Pulmonary artery endothelial cell (primary cell): Measurements from ENCODE around the gene YTHDF1. TPM values are rescaled to one million over a fixed set of nuclear protein-coding genes. Genes with fewer than 3 reads are reported as not detected.

ENCODE experiments used
- DNase-seq: peaks from one replicate; pipeline ENCODE4 v3.0.0-alpha.2; 2011; ENCODE audit warnings: low read depth, low spot score
- total RNA-seq: library from RNA; depleted of rRNA; stranded (reverse); fragments of >200 nt; gene quantifications from 2 replicates; pipeline ENCODE4 v1.2.3, GENCODE V29; 2014

Gene YTHDF1
- total RNA-seq, 1 donor from 2014 or later = 25.5 TPM

DNA sequence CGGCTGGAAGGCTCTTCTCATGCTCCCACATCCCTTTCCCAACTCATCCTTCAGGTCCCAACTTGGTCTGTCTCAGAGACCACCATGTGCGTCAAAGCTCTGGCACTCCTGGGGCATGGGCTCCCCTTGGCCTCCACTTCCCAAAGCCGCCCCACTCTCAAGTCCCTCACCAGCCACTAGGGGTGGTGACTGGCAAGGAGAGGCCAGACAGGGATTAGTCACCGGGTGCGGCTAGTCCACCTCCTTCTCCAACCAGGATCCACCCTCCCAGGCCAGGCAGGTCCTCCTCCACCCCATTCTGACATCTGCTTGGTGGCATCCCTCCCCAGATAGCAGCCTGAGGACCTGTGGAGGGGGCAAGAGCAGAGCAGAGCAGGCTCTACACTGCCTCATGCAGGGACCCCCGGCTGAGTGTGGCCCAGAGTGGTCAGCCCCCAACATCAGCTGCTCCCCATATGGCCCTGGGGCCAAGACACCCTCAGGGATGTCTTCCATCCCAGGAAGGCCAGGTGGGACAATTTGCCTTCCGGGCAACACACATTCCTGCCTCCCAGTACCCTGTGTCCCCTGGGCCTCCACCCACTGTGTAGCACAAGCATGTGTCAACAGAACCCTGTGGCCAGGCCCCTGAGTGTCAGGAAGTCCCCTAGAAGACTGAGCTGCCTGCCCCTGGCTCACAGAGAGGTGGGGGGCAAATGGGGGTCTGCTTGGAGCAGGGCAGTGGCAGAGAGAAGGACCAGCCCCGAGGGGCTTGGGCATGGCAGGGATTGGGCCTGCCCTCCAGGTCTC lies 29.2 kb downstream of the YTHDF1 start:
- DNase-seq = no peak

DNA sequence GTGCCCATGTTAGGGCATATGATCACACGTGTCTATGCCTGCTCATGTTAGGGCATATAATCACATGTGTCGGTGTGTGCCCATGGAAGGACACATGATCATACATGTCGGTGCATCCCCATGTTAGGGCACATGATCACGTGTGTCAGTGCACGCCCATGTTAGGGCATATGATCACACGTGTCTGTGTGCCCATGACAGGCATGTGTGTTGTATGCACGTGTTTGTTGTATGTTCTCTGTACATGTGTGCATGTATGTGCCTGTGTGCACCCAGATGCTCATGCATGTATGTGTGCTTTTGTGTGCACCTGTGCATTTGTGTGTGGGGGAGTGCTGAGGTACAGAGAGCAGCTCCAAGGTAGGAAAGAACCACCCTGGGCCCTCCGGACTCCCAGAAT lies 29.8 kb downstream of the YTHDF1 start:
- no peak for DNase-seq

DNA sequence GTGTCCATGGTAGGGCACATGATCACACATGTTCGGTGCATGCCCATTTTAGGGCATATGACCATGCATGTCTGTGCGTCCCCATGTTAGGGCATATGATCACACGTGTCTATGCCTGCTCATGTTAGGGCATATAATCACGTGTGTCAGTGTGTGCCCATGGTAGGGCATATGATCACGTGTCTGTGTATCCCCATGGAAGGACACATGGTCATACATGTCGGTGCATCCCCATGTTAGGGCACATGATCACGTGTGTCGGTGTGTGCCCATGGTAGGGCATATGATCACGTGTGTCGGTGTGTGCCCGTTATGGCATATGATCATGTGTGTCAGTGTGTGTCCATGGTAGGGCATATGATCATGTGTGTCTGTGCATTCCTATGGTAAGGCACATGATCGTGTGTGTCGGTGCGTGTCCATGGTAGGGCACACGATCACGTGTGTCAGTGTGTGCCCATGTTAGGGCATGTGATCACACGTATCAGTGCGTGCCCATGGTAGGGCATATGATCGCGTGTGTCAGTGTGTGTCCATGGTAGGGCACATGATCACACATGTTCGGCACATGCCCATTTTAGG lies 30.6 kb downstream of the YTHDF1 start:
- DNase-seq = no peak

DNA sequence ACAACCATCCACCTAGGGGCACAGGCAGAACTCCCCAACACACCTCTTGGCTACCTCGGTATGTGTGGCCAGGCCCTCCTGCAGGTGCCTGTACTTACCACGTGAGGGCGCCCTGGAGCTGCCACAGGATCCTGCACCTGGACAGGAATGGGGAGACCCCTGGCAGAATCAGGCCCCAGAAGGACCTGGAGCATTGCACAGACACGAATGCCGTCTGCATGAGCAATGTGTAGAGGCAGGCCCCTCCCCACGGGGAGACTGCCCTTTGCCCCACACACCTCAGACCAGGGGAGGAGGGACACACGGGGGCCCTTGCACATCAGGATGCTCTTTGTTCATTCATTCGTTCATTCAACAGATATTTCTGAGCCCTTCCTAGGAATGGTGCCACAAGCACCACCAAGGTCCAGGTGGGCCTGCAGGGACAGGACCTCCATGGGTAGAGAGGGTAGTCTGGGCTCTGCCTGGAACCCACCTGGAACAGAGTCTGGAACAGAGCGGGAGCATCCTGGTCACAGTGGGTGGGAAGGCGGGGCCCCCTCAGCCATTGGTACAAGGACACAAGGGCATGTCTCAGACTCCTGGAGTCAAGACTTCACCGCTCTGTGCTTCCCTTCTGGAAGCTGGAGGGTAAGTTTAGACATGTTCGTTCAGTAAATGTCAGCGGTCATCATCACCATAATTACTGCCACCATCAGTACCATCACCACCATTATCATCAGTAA lies 32.3 kb downstream of the YTHDF1 start:
- no peak for DNase-seq

DNA sequence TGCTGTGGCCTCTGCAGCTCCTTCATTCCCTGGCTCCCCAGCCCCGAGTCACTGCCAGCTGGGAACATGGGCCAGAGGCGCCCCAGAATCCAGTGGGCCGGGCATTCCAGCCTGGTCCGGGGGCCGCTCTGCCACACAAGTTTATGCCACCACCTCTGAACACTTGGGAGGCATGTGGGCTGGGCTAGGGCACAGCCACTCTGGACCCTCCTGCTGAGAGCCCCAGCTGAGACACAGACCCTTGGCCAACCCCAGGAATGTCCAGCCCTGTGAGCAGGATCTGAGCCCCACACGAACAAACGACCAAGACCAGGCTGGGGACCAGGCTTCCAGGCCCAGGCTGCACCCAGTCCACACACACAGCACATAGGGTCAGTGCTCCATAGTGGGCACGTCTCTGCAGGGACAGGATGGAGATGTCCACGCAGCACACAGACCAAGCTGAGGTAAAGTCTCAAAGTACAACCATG lies 33.0 kb downstream of the YTHDF1 start:
- no peak for DNase-seq

GRCh38 chr20:63182425-63182824 lies 33.5 kb downstream of the YTHDF1 start:
- no peak for DNase-seq

DNA sequence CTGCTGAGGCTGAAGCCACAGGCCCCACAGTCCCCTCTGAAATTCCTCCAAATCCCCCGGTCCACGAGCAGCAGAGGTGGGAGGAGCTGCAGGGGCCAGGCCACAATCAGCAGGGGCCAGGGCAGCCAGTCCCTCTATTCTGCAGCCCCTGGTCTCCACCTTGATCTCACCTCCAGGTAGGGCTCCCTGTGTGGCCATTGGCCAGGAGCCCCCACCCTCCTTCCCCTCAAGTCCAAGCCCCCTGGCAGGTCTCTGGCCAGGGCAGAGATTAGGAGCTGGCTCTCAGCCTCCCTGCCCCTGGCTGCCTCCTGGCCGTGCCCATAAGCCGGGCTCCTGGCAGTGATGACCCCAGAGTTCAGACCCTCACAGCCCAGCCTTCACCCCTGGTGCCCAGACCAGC lies 34.7 kb downstream of the YTHDF1 start:
- DNase-seq = no peak

DNA sequence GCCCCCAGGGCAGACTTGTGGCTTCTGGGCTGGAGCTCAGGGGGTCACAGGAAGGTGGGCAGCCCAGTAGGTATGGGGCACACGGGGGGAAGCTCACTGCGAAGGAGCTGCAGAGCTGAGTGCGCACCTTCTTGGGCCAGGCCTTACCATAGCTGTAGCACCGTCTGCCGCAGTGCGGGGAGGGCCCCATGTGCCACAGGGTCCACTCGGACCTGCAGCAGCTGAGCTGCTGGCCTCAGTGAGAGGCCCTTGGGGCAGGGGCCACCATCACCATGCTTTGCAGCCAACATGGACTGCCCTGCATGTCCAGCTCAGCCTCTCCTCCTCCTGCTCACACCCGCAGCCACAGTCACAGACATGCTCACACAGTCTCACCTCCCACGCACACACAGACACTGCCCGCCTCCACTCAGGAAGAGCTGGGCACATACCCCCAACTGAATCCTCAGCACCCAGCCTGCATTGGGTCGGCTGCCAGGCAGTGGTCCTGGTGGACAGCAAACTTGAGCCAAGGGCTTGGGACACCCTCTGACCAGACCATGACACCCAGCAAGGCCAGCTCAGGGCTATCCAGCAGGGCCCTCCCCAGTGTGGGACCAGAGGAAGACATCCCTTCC lies 35.3 kb downstream of the YTHDF1 start:
- no peak for DNase-seq

GRCh38 chr20:63179687-63180568 lies 36.0 kb downstream of the YTHDF1 start:
- no peak for DNase-seq

DNA sequence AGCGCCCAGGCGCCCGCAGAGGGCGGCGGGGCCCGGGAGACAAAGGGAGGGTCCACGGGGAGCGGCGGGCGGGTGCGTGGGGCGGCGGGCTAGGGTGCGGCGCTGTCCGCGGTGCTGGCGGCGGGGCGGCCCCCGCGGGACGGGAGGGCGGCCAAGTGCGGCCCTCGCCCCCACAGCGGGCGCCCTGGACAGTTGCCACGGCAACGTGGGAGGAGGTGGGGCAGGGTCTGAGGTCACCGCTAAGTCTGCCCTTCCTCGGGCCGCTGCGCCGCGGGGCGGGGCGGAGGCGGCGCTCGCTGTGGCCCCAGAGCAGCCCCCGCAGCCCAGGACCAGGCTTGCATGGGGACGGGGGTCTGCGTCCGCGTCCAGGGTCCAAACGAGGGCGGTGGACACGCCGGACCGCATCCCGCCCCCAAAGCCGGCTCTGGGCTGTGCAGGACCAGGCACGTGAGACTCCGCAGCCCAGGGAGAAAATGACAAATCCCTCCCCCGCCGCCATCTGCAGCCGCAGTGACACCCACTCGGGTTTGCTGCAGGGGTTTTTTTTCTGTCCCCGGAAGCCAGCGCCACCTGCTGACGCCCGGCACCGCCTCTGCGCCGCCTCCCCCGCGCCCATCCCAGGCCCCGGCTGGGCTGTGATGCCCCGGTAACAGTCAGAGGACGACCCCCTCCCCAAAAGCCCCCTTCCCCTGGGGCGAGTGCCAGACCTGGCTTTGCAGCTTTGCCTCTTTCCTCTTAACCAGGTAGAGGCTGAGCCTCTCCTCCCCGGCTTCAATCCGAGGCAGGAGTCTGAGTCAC lies 36.8 kb downstream of the YTHDF1 start:
- no peak for DNase-seq

DNA sequence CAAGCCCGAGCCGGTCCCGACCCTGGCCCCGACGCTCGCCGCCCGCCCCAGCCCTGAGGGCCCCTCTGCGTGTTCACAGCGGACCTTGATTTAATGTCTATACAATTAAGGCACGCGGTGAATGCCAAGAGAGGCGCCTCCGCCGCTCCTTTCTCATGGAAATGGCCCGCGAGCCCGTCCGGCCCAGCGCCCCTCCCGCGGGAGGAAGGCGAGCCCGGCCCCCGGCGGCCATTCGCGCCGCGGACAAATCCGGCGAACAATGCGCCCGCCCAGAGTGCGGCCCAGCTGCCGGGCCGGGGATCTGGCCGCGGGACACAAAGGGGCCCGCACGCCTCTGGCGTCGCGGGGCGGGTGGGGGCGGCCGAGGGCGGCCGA lies 37.5 kb downstream of the YTHDF1 start:
- no peak for DNase-seq

DNA sequence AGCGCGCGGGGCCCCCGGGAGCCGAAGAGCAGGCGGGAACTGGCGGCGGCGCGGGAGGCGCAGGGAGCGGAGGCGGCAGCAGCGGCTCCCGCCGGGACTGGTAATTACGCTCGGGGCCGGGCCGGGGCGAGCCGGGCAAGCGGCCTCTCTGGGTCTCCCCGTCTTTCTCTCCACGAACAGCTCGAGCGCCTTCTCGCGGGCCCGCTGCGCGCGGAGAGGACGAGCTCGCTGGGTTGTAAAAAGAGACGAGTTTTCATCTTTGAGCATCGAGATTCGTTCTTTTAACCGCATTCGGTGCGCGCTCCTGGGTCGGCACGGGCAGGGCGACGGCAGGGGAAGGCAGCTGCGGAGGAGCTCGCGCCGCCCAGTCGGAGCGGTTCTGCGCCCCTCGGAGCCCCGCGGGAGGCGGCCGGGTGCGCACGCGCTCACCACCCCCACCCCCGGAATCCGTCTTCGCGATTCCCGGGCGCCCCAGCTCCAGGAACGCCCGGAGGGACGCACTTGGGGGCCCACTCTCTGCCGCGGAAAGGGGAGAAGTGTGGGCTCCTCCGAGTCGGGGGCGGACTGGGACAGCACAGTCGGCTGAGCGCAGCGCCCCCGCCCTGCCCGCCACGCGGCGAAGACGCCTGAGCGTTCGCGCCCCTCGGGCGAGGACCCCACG lies 38.0 kb downstream of the YTHDF1 start:
- DNase-seq = no peak

DNA sequence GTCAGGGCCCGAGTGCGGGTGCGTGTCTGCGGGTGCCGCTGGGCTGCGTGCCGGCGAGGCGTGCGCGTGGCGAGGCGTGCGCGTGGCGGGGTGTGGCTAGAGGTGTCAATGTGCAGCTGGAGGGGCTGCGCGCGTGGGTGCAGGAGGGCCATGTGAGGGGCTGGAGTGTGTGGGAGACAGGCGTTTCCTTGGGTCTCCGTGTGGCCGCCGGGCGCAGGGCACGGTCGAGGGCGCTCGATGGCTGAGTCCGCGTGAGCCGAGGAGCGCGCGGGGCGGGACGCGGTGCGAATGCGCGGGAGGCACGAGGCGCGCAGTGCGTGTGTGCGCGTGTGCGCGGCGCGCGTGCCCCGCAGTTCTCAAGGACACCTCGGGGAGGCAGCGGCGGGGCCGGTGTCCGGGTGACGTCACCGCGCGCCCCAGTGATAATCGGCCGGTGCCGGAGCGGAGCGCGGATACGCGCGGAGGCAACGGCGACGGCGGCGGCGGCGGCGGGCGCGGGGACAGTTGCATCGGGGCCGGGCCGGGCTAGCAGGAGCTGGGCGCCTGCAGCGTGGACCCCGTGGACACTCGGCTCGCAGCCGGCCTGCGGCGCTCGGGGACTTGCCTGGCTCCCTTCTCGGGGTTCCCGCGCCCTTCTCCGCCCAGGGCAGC lies 38.7 kb downstream of the YTHDF1 start:
- DNase-seq = no peak

DNA sequence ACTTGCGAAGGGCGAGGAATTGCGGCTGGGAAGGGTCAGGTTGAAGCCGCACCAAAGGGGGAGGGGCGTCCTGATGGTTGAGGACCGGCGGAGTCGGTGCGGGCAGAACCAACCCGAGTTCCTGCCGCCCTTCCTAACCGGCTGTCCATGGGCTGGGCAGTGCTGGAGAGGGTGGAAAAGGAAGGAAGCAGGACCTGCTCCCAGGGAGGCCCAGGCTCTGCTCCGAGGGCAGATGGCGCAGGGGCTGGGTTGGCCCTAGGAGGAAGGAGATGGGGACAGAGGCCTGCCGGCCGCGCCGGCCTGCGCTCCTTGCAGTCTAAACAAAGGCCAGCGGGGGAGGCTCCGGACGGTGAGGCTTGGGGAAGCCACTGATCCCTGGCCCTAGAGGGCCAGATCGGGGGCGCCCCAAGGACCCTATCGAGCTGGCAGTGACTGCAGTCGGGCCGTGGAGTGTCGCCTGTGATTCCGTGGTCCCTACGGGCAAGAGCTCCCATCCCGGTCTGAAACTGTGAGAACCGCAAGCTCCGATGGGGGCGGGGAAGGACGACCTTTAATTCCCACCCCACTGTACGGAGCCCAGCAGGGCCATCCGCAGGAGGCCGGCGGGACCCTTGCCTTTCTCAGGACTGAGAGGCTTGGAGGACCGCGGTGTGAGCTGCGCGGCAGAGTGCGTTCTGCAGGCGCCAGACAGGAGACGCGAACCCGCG lies 39.4 kb downstream of the YTHDF1 start:
- no peak for DNase-seq

GRCh38 chr20:63176034-63176426 lies 39.9 kb downstream of the YTHDF1 start:
- DNase-seq = no peak

DNA sequence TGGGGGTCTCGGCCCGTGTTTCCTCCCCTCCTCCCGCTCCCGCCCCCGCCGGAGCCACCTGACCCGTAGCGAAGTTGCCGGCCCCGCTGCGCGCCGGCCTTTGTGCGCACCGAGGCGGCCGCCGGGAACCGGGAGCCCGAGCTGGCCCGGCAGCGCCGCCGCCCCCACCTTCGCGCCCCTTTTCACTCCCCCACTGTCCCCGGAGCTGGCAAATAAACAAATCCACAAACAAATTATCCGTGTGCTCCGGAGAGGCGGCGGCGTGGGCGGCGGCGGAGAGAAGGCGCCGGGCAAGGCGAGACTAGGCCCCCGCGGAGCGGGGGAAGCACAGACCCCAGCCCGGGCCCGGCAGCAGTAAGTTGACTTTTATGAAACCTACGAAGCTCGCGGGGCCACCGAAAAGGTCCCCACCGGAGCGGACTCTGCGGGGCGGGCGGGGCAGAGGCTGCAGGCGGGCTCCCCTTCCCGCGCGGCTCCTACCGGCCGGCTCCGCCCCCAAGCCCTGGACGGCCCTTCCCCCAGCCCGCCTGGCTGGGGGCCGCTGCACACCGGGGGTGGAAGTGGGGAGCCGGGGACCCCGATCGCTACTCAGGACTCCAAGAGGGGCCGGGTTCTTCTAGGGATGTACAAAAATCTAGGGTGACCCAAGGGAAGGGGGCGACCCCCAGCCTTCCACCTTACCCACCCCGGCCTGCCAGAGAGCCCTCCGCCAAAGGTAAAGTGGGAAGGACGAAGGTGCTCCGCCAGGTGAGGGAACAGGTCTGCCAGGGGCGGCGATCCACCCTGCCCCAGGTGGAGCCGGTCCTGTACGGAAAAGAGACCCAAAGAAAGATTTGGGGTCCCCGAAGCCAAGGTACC lies 40.7 kb downstream of the YTHDF1 start:
- DNase-seq = no peak

DNA sequence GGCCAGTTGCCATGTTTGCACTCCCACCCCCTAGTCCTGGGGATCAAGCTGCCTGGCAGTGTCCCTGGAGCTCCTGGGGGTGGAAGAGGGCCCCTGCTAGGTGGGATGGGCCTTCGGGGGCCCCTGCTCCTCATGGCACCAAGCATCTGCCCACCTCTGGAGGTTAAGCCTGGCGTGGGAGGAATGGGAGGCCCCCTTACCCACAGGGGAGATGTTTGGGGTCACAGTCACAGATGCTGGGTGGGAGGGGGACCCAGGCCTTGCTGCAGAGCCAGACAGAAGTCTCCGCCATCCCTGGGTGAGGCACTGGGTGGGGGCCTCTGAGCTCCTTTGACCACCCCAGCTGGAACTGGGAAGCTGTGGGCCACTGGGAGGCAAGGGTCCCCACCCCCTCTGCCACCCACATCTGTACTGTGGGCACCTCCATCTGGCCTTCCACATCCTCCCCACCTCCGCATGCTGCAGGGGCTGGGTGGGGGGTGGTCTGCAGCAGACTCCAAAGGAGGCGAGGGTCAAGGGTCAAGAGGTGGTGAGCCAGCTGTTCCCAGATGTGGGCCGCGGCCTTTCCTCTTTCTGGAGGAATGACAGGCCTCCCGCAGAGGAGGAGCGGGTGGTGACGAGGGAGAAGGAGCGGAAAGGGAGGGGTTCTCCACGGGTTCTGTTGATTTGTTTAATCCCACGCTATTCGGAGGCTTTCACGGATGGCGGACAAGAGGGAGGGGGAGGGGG lies 41.5 kb downstream of the YTHDF1 start:
- no peak for DNase-seq
